Keratinocyte (primary cell): ENCODE measurements around the gene KIF18B. TPM values are rescaled to one million over a fixed set of nuclear protein-coding genes. Genes with fewer than 3 reads are reported as not detected.

ENCODE experiments used
- DNase-seq: peaks from one replicate; pipeline ENCODE4 v3.0.0-alpha.2; 2011; ENCODE audit warnings: low read depth, missing footprints, low spot score
- FAIRE-seq: peaks from 2 replicates; lab custom pipeline; 2011; peaks lifted over from hg19 to GRCh38; lab: Jason Lieb, UNC
- H2AFZ ChIP-seq: 2 replicates; pipeline ENCODE4 v1.6.0; 2012; ENCODE audit warnings: low read length, control low read depth, inconsistent platforms; ENCODE audit not compliant: control insufficient read depth
- H3K27ac ChIP-seq: 2 replicates; pipeline ENCODE4 v1.5.1; 2011; ENCODE audit warnings: low read length; ENCODE audit not compliant: control insufficient read depth, insufficient read depth
- H3K27me3 ChIP-seq: 3 replicates; pipeline ENCODE4 v1.6.0; 2011; ENCODE audit warnings: low read length; ENCODE audit not compliant: control insufficient read depth, insufficient read depth; ENCODE audit errors: extremely low read depth
- H3K36me3 ChIP-seq, 2 experiments: 2 replicates in 1 of 2; 3 replicates in 1 of 2; pipeline ENCODE4 v1.5.1; 2011; ENCODE audit warnings: low read length in 2 of 2, mild to moderate bottlenecking in 1 of 2; ENCODE audit not compliant: control insufficient read depth in 2 of 2, insufficient read depth in 2 of 2; ENCODE audit errors: extremely low read depth in 1 of 2
- H3K4me1 ChIP-seq: 3 replicates; pipeline ENCODE4 v1.5.1; 2011; ENCODE audit warnings: low read length; ENCODE audit not compliant: control insufficient read depth, insufficient read depth; ENCODE audit errors: extremely low read depth
- H3K4me2 ChIP-seq: 3 replicates; pipeline ENCODE4 v1.6.0; 2011; ENCODE audit warnings: low read depth, low read length; ENCODE audit not compliant: control insufficient read depth, insufficient read depth; ENCODE audit errors: extremely low read depth
- H3K4me3 ChIP-seq, 3 experiments: fragments of 200-600 bp in 1 of 3; sonication (generic) in 1 of 3; 2 replicates in 2 of 3; 3 replicates in 1 of 3; pipeline ENCODE4 v1.5.1; 2011 to 2016; ENCODE audit warnings: low read length in 3 of 3, mild to moderate bottlenecking in 3 of 3, control low read depth in 2 of 3, inconsistent platforms in 1 of 3, low read depth in 1 of 3, mixed read lengths in 1 of 3, mixed run types in 1 of 3, moderate library complexity in 1 of 3; ENCODE audit not compliant: control insufficient read depth in 2 of 3, insufficient read depth in 2 of 3; ENCODE audit errors: extremely low read depth in 1 of 3
- H3K79me2 ChIP-seq: 2 replicates; pipeline ENCODE4 v1.6.0; 2012; ENCODE audit warnings: low read length; ENCODE audit not compliant: control insufficient read depth, insufficient read depth
- H3K9ac ChIP-seq: 3 replicates; pipeline ENCODE4 v1.6.0; 2011; ENCODE audit warnings: low read length; ENCODE audit not compliant: control insufficient read depth, insufficient read depth; ENCODE audit errors: extremely low read depth
- H3K9me1 ChIP-seq: 3 replicates; pipeline ENCODE4 v1.6.0; 2011; ENCODE audit warnings: low read length; ENCODE audit not compliant: control insufficient read depth, insufficient read depth; ENCODE audit errors: extremely low read depth
- H3K9me3 ChIP-seq: 2 replicates; pipeline ENCODE4 v1.5.1; 2012; ENCODE audit warnings: low read depth, low read length; ENCODE audit not compliant: control insufficient read depth
- H4K20me1 ChIP-seq: 3 replicates; pipeline ENCODE4 v1.6.0; 2011; ENCODE audit warnings: low read length; ENCODE audit not compliant: control insufficient read depth, insufficient read depth; ENCODE audit errors: extremely low read depth
- EZH2 ChIP-seq: IDR thresholded peaks from one replicate; pipeline ENCODE4 v1.6.1; 2012; ENCODE audit warnings: inconsistent platforms, mild to moderate bottlenecking, low read length, moderate library complexity
- dilution Hi-C: fragments of 300-500 bp; cut with MboI; formaldehyde crosslinking; loops from one replicate; pipeline ENCODE4 v1.7.0; 2020; ENCODE audit warnings: low sequenced_read_pairs; ENCODE audit not compliant: extremely low pct_ligation_motif_present
- polyA plus RNA-seq, 5 experiments: library from polyadenylated mRNA; depleted of rRNA in 3 of 5; stranded (reverse) in 3 of 5; stranded (forward) in 1 of 5; unstranded in 1 of 5; fragments of >200 nt; gene quantifications; 1 replicate in 1 of 5; 2 replicates in 3 of 5; 3 replicates in 1 of 5; pipeline versions ENCODE4 v1.2.1 to v1.2.3, GENCODE V29; 2011 to 2012; ENCODE audit warnings: missing spikeins in 2 of 5, low read depth in 1 of 5, low replicate concordance in 1 of 5
- TF ChIP-seq, protein P1 (sequence below), 3 experiments: IDR thresholded peaks in 1 of 3; conservative IDR thresholded peaks in 1 of 3; optimal IDR thresholded peaks in 1 of 3; 2 replicates in 2 of 3; 3 replicates in 1 of 3; pipeline versions ENCODE3 to v1.5.1; 2011; ENCODE audit warnings: low read length in 3 of 3, mild to moderate bottlenecking in 3 of 3, moderate library complexity in 2 of 3, control low read depth in 1 of 3, inconsistent platforms in 1 of 3; ENCODE audit not compliant: insufficient read depth in 2 of 3; ENCODE audit errors: extremely low read depth in 1 of 3

Gene KIF18B
- polyA plus RNA-seq, 1 donor (not counting 4 experiments of a cell fraction or from before 2014, with no cell fraction given), result 5.1 TPM

DNA sequence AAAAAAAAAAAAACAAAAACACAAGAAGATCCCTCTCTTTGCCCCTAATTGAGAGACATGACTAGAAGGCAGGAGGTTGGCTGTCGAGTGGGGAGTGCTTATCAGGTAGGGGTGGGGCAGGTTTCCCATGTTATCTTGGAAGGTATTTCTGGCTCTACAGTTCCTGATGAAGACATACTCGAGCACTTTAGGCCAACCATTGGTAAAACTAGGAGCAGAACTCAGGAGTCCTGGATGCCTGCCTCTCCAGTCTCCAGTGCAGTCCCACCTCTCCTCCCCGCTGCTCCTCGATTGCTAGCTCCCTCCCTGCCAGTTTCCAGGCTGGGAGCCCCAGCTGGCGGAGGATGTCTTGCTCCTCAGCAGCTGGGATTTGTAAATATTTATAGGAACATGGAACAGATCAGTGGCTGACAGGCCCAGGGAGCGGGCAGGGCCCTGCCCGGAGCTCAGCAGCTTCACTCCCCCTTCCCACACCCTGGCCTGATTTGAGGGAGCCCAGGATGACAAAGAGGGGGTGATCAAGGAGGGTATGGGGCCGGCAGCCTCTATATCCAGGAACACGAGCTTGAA lies 31.9 kb upstream of the KIF18B start:
- no peaks in the 10 kb centered on the region for H3K79me2 ChIP-seq
- TF ChIP-seq, protein P1, sequence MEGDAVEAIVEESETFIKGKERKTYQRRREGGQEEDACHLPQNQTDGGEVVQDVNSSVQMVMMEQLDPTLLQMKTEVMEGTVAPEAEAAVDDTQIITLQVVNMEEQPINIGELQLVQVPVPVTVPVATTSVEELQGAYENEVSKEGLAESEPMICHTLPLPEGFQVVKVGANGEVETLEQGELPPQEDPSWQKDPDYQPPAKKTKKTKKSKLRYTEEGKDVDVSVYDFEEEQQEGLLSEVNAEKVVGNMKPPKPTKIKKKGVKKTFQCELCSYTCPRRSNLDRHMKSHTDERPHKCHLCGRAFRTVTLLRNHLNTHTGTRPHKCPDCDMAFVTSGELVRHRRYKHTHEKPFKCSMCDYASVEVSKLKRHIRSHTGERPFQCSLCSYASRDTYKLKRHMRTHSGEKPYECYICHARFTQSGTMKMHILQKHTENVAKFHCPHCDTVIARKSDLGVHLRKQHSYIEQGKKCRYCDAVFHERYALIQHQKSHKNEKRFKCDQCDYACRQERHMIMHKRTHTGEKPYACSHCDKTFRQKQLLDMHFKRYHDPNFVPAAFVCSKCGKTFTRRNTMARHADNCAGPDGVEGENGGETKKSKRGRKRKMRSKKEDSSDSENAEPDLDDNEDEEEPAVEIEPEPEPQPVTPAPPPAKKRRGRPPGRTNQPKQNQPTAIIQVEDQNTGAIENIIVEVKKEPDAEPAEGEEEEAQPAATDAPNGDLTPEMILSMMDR (optimal IDR thresholded peaks at IDR 0.05 in 1 of 3, IDR thresholded peaks at IDR 0.05 in 1 of 3, conservative IDR thresholded peaks at IDR 0.05 in 1 of 3; ENCODE audit: extremely low read depth in 1 of 3, insufficient read depth in 2 of 3, low read length in 3 of 3), result no peak
- TF ChIP-seq EZH2, result no peak
- H3K9me1 ChIP-seq, result no peaks in the 10 kb centered on the region
- peaks cover 29% of the 10 kb centered on the region for H3K27me3 ChIP-seq
- peaks cover 3% of the 10 kb centered on the region for H4K20me1 ChIP-seq
- H3K4me2 ChIP-seq, result no peak overlapping the region
- dilution Hi-C loops, result no loop called here
- no peak overlapping the region for H3K4me3 ChIP-seq
- no peak overlapping the region for H3K27ac ChIP-seq
- no peaks in the 10 kb centered on the region for H3K9me3 ChIP-seq
- H3K4me1 ChIP-seq, result no peaks in the 10 kb centered on the region
- no peak overlapping the region for H2AFZ ChIP-seq
- no peaks in the 10 kb centered on the region for H3K36me3 ChIP-seq
- FAIRE-seq (no peak), DNase-seq (no peak)
- H3K9ac ChIP-seq, result no peak overlapping the region

DNA sequence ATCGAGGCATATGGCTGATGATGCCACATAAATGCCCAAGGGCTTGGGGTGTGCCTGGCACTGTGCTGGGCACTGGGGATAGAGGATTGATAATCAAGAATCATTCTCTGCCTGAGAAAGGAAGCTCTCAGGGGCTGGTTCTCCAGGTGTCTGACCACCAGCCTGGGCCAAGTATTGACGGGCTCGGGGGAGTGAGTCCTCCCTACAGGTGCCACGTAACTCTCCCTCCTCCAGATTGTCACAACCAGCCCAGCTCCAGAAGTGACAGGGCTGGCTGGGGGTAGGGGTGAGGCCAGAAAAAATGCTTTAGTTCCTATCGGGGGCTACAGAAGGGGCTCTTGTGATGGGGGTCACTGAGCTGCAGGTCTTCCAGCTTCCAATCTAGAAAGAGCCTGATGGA lies 31.2 kb upstream of the KIF18B start:
- H2AFZ ChIP-seq, result no peak overlapping the region
- no peaks in the 10 kb centered on the region for H3K9me3 ChIP-seq
- no peak overlapping the region for H3K9ac ChIP-seq
- no peak overlapping the region for H3K4me3 ChIP-seq
- no peaks in the 10 kb centered on the region for H3K4me1 ChIP-seq
- no peak for DNase-seq
- FAIRE-seq, result no peak
- H4K20me1 ChIP-seq, result peaks cover 3% of the 10 kb centered on the region
- H3K27me3 ChIP-seq, result peaks cover 29% of the 10 kb centered on the region
- TF ChIP-seq, protein P1 (optimal IDR thresholded peaks at IDR 0.05 in 1 of 3, IDR thresholded peaks at IDR 0.05 in 1 of 3, conservative IDR thresholded peaks at IDR 0.05 in 1 of 3; ENCODE audit: extremely low read depth in 1 of 3, insufficient read depth in 2 of 3, low read length in 3 of 3), result no peak
- TF ChIP-seq EZH2, result no peak
- no peak overlapping the region for H3K4me2 ChIP-seq
- no peaks in the 10 kb centered on the region for H3K36me3 ChIP-seq
- no peaks in the 10 kb centered on the region for H3K9me1 ChIP-seq
- dilution Hi-C loops, result no loop called here
- no peak overlapping the region for H3K27ac ChIP-seq
- no peaks in the 10 kb centered on the region for H3K79me2 ChIP-seq
